Panc1 (cell line): ENCODE data around the gene NUMBL.

Experiments
- CTCF ChIP-seq: fragments of 450-650 bp; IDR thresholded peaks from 2 replicates; pipeline ENCODE4 v1.5.1; 2017; ENCODE audit warnings: mild to moderate bottlenecking
- REST ChIP-seq, 2 experiments: IDR thresholded peaks; 2 replicates each; pipeline ENCODE4 v1.6.1; 2011 to 2012; ENCODE audit warnings: low read depth in 2 of 2, control low read depth in 1 of 2, low read length in 1 of 2, mild to moderate bottlenecking in 1 of 2, moderate library complexity in 1 of 2; ENCODE audit not compliant: insufficient read depth in 1 of 2
- SIN3A ChIP-seq: IDR thresholded peaks from 2 replicates; pipeline ENCODE4 v1.6.1; 2012; ENCODE audit warnings: low read depth, mild to moderate bottlenecking, low read length, moderate library complexity, borderline replicate concordance; ENCODE audit not compliant: insufficient read depth
- TCF7L2 ChIP-seq: IDR thresholded peaks from 2 replicates; pipeline ENCODE4 v1.6.1; 2011; ENCODE audit warnings: mild to moderate bottlenecking, low read depth, low read length, inconsistent platforms

- TF ChIP-seq CTCF (no peak), SIN3A (no peak), TCF7L2 (no peak), REST (IDR thresholded peaks at IDR 0.05; ENCODE audit: insufficient read depth in 1 of 2, low read depth in 2 of 2, low read length in 1 of 2) (no peak)
Observed at GRCh38 chr19:40724855-40725254, 34.4 kb upstream of the NUMBL start.
